Peyer's patch (tissue), 4 donors: ENCODE measurements around the gene GALNT17. TPM values are rescaled to one million over a fixed set of nuclear protein-coding genes. Genes with fewer than 3 reads are reported as not detected.

Source experiments
- DNase-seq, 3 donors: peaks; one replicate each; pipeline ENCODE4 v3.0.0-alpha.2; 2017 to 2019
- H3K27ac ChIP-seq, 4 donors: fragments of 200-600 bp; sonication (generic); one replicate each; pipeline ENCODE4 v1.5.1; 2016 to 2019
- H3K27me3 ChIP-seq, 2 donors: fragments of 200-600 bp; sonication (generic); one replicate each; pipeline ENCODE4 v1.5.1; 2019
- H3K36me3 ChIP-seq, 3 donors: fragments of 200-600 bp; sonication (generic); one replicate each; pipeline ENCODE4 v1.5.1; 2016 to 2019
- H3K4me1 ChIP-seq, 4 donors: fragments of 200-600 bp; sonication (generic); one replicate each; pipeline ENCODE4 v1.5.1; 2016 to 2019
- H3K4me3 ChIP-seq, 4 donors: fragments of 200-600 bp; sonication (generic); 1 replicate in 3 of 4; 2 replicates in 1 of 4; pipeline ENCODE4 v1.5.1; 2016 to 2019; ENCODE audit warnings: mild to moderate bottlenecking in 1 of 4
- H3K9me3 ChIP-seq, 4 donors: fragments of 200-600 bp; sonication (generic); one replicate each; pipeline ENCODE4 v1.5.1; 2016 to 2019; ENCODE audit warnings: mild to moderate bottlenecking in 1 of 4
- CTCF ChIP-seq, 6 experiments: fragments of 450-650 bp in 4 of 6; fragments of 200-600 bp in 2 of 6; sonication (generic) in 1 of 6; IDR thresholded peaks; one replicate each; pipeline ENCODE4 v1.5.1; 2017 to 2019; ENCODE audit warnings: antibody characterized with exemption in 6 of 6, mild to moderate bottlenecking in 3 of 6, moderate library complexity in 1 of 6
- POLR2A ChIP-seq, 2 donors: fragments of 450-650 bp; IDR thresholded peaks; one replicate each; pipeline ENCODE4 v1.5.1; 2017; ENCODE audit warnings: antibody characterized with exemption in 2 of 2, mild to moderate bottlenecking in 2 of 2, moderate library complexity in 2 of 2
- total RNA-seq, 4 donors: library from RNA; depleted of rRNA; stranded (reverse); fragments of >200 nt; gene quantifications; one replicate each; pipeline ENCODE4 v1.1.0, GENCODE V29; 2016

Gene GALNT17
- total RNA-seq, 4 donors from 2014 or later = 0.88 to 17.3 (median 2.3) TPM

- no peaks in the 10 kb centered on the region for H3K27me3 ChIP-seq
- TF ChIP-seq CTCF (IDR thresholded peaks at IDR 0.05) (no peak), POLR2A (IDR thresholded peaks at IDR 0.05) (no peak)
- no peak for DNase-seq
- H3K36me3 ChIP-seq = no peaks in the 10 kb centered on the region
- H3K9me3 ChIP-seq = no peaks in the 10 kb centered on the region
- H3K4me3 ChIP-seq = no peak overlapping the region
- H3K27ac ChIP-seq = no peak overlapping the region
- H3K4me1 ChIP-seq = no peaks in the 10 kb centered on the region
These were observed 463.2 kb downstream of the GALNT17 start for GRCh38 chr7:71595176-71595575.

DNA sequence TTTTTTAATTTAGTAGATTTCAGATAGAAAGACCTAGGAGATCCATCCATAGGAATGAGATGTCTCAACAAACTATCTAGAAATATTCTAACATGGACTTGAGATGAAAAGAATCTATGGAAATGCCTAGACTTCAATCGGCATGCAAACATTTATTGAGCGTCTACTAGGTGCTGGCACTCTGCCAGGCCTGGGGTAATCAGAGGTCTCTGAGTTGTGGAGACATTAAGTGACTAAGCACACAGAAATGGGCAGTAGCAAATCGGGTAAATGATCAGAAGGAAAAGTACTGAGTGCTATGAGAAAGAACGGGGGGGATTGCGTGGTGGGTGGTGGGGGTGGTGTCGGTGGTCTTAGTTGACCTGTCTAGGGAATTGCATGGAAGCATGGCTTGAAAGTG, 466.6 kb downstream of the GALNT17 start:
- TF ChIP-seq CTCF (IDR thresholded peaks at IDR 0.05) (no peak), POLR2A (IDR thresholded peaks at IDR 0.05) (no peak)
- H3K27ac ChIP-seq = no peak overlapping the region
- H3K9me3 ChIP-seq = peaks cover 0 to 4% (median 0%) of the 10 kb centered on the region in 4 donors
- no peaks in the 10 kb centered on the region for H3K36me3 ChIP-seq
- H3K4me1 ChIP-seq = no peaks in the 10 kb centered on the region
- H3K4me3 ChIP-seq = no peak overlapping the region
- no peaks in the 10 kb centered on the region for H3K27me3 ChIP-seq
- DNase-seq = no peak

GRCh38 chr7:71601851-71602250, 469.9 kb downstream of the GALNT17 start:
- Histone ChIP-seq H3K4me1 (no peaks in the 10 kb centered on the region), H3K27ac (no peak overlapping the region), H3K9me3 (peaks cover 0 to 4% (median 0%) of the 10 kb centered on the region in 4 donors), H3K27me3 (no peaks in the 10 kb centered on the region), H3K36me3 (no peaks in the 10 kb centered on the region), H3K4me3 (no peak overlapping the region)
- DNase-seq = no peak
- TF ChIP-seq POLR2A (IDR thresholded peaks at IDR 0.05) (no peak), CTCF (IDR thresholded peaks at IDR 0.05) (no peak)

- TF ChIP-seq POLR2A (IDR thresholded peaks at IDR 0.05) = no peak
- no peak for TF ChIP-seq CTCF (IDR thresholded peaks at IDR 0.05)
- H3K4me3 ChIP-seq = no peak overlapping the region
- H3K27me3 ChIP-seq = no peaks in the 10 kb centered on the region
- no peaks in the 10 kb centered on the region for H3K4me1 ChIP-seq
- no peaks in the 10 kb centered on the region for H3K36me3 ChIP-seq
- peaks cover 0 to 4% (median 0%) of the 10 kb centered on the region in 4 donors for H3K9me3 ChIP-seq
- H3K27ac ChIP-seq = no peak overlapping the region
- no peak for DNase-seq
These were observed 473.0 kb downstream of the GALNT17 start for GRCh38 chr7:71604818-71605414.

GRCh38 chr7:71611986-71612385, 480.0 kb downstream of the GALNT17 start:
- H3K27ac ChIP-seq = no peak overlapping the region

More at GRCh38 chr7:71611986-71612385, 480.0 kb downstream of the GALNT17 start:
- Histone ChIP-seq H3K9me3 (no peaks in the 10 kb centered on the region), H3K36me3 (no peaks in the 10 kb centered on the region), H3K4me3 (no peak overlapping the region), H3K4me1 (no peaks in the 10 kb centered on the region), H3K27me3 (no peaks in the 10 kb centered on the region)
- TF ChIP-seq POLR2A (IDR thresholded peaks at IDR 0.05) = no peak
- TF ChIP-seq CTCF (IDR thresholded peaks at IDR 0.05) = no peak
- DNase-seq = no peak
